H9 (cell line): Measurements from ENCODE around the gene TPBGL. TPM values are rescaled to one million over a fixed set of nuclear protein-coding genes. Genes with fewer than 3 reads are reported as not detected.

Experiments
- DNase-seq: peaks from one replicate; pipeline ENCODE4 v3.0.0-alpha.2; 2017
- H2AFZ ChIP-seq: one replicate; pipeline ENCODE4 v1.6.1; 2013; ENCODE audit warnings: mild to moderate bottlenecking, low read length, control low read depth, moderate library complexity
- H2AK5ac ChIP-seq: 2 replicates; pipeline ENCODE4 v1.6.1; 2013; ENCODE audit warnings: low read length, control low read depth, mixed read lengths; ENCODE audit not compliant: insufficient read length
- H2BK120ac ChIP-seq: one replicate; pipeline ENCODE4 v1.6.1; 2013; ENCODE audit warnings: low read depth, mild to moderate bottlenecking, low read length, control low read depth, inconsistent platforms; ENCODE audit not compliant: poor library complexity, severe bottlenecking
- H2BK12ac ChIP-seq: 2 replicates; pipeline ENCODE4 v1.6.1; 2013; ENCODE audit warnings: low read length, control low read depth, mixed read lengths, low read depth; ENCODE audit not compliant: insufficient read length
- H2BK15ac ChIP-seq: 2 replicates; pipeline ENCODE4 v1.6.1; 2013; ENCODE audit warnings: low read depth, low read length, control low read depth
- H2BK20ac ChIP-seq: one replicate; pipeline ENCODE4 v1.6.1; 2013; ENCODE audit warnings: low read depth, mild to moderate bottlenecking, low read length, control low read depth, inconsistent platforms; ENCODE audit not compliant: poor library complexity, severe bottlenecking
- H2BK5ac ChIP-seq: 2 replicates; pipeline ENCODE4 v1.6.1; 2013; ENCODE audit warnings: low read length, control low read depth, mixed read lengths; ENCODE audit not compliant: insufficient read length
- H3K14ac ChIP-seq: 2 replicates; pipeline ENCODE4 v1.6.1; 2013; ENCODE audit warnings: low read length, control low read depth; ENCODE audit not compliant: insufficient read depth
- H3K18ac ChIP-seq: 2 replicates; pipeline ENCODE4 v1.6.1; 2013; ENCODE audit warnings: low read depth, mild to moderate bottlenecking, mixed read lengths, low read length, control low read depth; ENCODE audit not compliant: insufficient read length
- H3K23ac ChIP-seq: 2 replicates; pipeline ENCODE4 v1.6.1; 2013; ENCODE audit warnings: low read length, control low read depth, mixed read lengths, low read depth; ENCODE audit not compliant: insufficient read length
- H3K23me2 ChIP-seq: 2 replicates; pipeline ENCODE4 v1.6.1; 2013; ENCODE audit warnings: low read depth, mild to moderate bottlenecking, mixed read lengths, low read length, control low read depth; ENCODE audit not compliant: insufficient read length, poor library complexity, severe bottlenecking
- H3K27ac ChIP-seq: 2 replicates; pipeline ENCODE4 v1.5.1; 2013; ENCODE audit warnings: low read length, control low read depth, mixed read lengths, low read depth; ENCODE audit not compliant: insufficient read length
- H3K27me3 ChIP-seq: 2 replicates; pipeline ENCODE4 v1.6.1; 2013; ENCODE audit warnings: low read length, control low read depth, inconsistent platforms; ENCODE audit not compliant: insufficient read depth
- H3K4ac ChIP-seq: 2 replicates; pipeline ENCODE4 v1.6.1; 2013; ENCODE audit warnings: low read depth, mild to moderate bottlenecking, control low read depth, inconsistent platforms, low read length, moderate library complexity
- H3K4me1 ChIP-seq: 2 replicates; pipeline ENCODE4 v1.6.1; 2013; ENCODE audit warnings: low read length, control low read depth, inconsistent platforms; ENCODE audit not compliant: insufficient read depth
- H3K4me2 ChIP-seq: 2 replicates; pipeline ENCODE4 v1.6.1; 2013; ENCODE audit warnings: low read length, control low read depth, mixed read lengths; ENCODE audit not compliant: insufficient read length, insufficient read depth
- H3K56ac ChIP-seq: 2 replicates; pipeline ENCODE4 v1.6.1; 2013; ENCODE audit warnings: low read depth, mild to moderate bottlenecking, mixed read lengths, low read length, control low read depth; ENCODE audit not compliant: insufficient read length
- H3K79me1 ChIP-seq: 2 replicates; pipeline ENCODE4 v1.6.1; 2013; ENCODE audit warnings: low read depth, mild to moderate bottlenecking, moderate library complexity, low read length, control low read depth, inconsistent platforms; ENCODE audit not compliant: insufficient read depth, poor library complexity, severe bottlenecking
- H3K79me2 ChIP-seq: 2 replicates; pipeline ENCODE4 v1.6.1; 2013; ENCODE audit warnings: low read length, control low read depth, inconsistent platforms; ENCODE audit not compliant: insufficient read depth
- H3K9ac ChIP-seq: 2 replicates; pipeline ENCODE4 v1.6.1; 2013; ENCODE audit warnings: low read length, control low read depth, mixed read lengths; ENCODE audit not compliant: insufficient read length; ENCODE audit errors: extremely low read depth
- H3K9me3 ChIP-seq: one replicate; pipeline ENCODE4 v1.6.1; 2013; ENCODE audit warnings: low read depth, low read length, inconsistent platforms; ENCODE audit not compliant: control insufficient read depth
- H3T11ph ChIP-seq: one replicate; pipeline ENCODE4 v1.6.1; 2013; ENCODE audit warnings: mild to moderate bottlenecking, low read length, control low read depth, inconsistent platforms
- H4K20me1 ChIP-seq: one replicate; pipeline ENCODE4 v1.6.1; 2013; ENCODE audit not compliant: control insufficient read depth, insufficient read length, insufficient read depth
- H4K5ac ChIP-seq: 2 replicates; pipeline ENCODE4 v1.6.1; 2013; ENCODE audit warnings: low read depth, mild to moderate bottlenecking, mixed read lengths, low read length, control low read depth; ENCODE audit not compliant: insufficient read length
- H4K8ac ChIP-seq: replicated peaks from 2 replicates; pipeline ENCODE4 v1.6.1; 2013; ENCODE audit warnings: low read length, control low read depth, mixed read lengths, low read depth; ENCODE audit not compliant: insufficient read length
- H4K91ac ChIP-seq: 2 replicates; pipeline ENCODE4 v1.6.1; 2013; ENCODE audit warnings: low read depth, mild to moderate bottlenecking, moderate library complexity, mixed read lengths, low read length, control low read depth; ENCODE audit not compliant: insufficient read length
- H3K27ac Mint-ChIP-seq, 3 experiments: 2 replicates in 2 of 3; 3 replicates in 1 of 3; pipeline ENCODE4 v1.8.0; 2020 to 2021; ENCODE audit warnings: mixed read lengths in 3 of 3, mild to moderate bottlenecking in 1 of 3, moderate library complexity in 1 of 3
- H3K27me3 Mint-ChIP-seq: 2 replicates; pipeline ENCODE4 v1.8.0; 2021; ENCODE audit warnings: low read depth, mild to moderate bottlenecking, moderate library complexity, mixed read lengths
- H3K36me3 Mint-ChIP-seq, 3 experiments: 2 replicates in 2 of 3; 3 replicates in 1 of 3; pipeline ENCODE4 v1.8.0; 2020 to 2021; ENCODE audit warnings: low read depth in 3 of 3, mixed read lengths in 3 of 3; ENCODE audit not compliant: insufficient read depth in 1 of 3
- H3K4me1 Mint-ChIP-seq, 2 experiments: 2 replicates each; pipeline ENCODE4 v1.8.0; 2020; ENCODE audit warnings: mixed read lengths in 2 of 2
- H3K4me3 Mint-ChIP-seq, 2 experiments: 2 replicates in 1 of 2; 3 replicates in 1 of 2; pipeline ENCODE4 v1.8.0; 2020 to 2021; ENCODE audit warnings: mild to moderate bottlenecking in 2 of 2, mixed read lengths in 2 of 2, moderate library complexity in 1 of 2
- H3K9me3 Mint-ChIP-seq, 2 experiments: 2 replicates in 1 of 2; 3 replicates in 1 of 2; pipeline ENCODE4 v1.8.0; 2020; ENCODE audit warnings: mild to moderate bottlenecking in 2 of 2, mixed read lengths in 2 of 2, moderate library complexity in 1 of 2
- CTCF ChIP-seq: fragments of 200-600 bp; sonication (generic); conservative IDR thresholded peaks from 3 replicates; pipeline ENCODE4 v1.8.0; 2021; ENCODE audit warnings: antibody characterized with exemption, mild to moderate bottlenecking
- WGBS: extraction: QIAGEN DNeasy Blood & Tissue Kit; methylation state at CpG from one replicate; pipeline ENCODE4 v1.1.7; 2013; ENCODE audit warnings: missing lambda C conversion rate, low lambda C conversion rate, mixed read lengths; ENCODE audit not compliant: insufficient read length; ENCODE audit errors: extremely low coverage; 5-methylcytosine and 5-hydroxymethylcytosine counted together
- total RNA-seq: library from RNA; stranded (reverse); gene quantifications from 2 replicates; pipeline ENCODE4 v1.2.1, GENCODE V29; 2021

The TPBGL gene
- total RNA-seq, 1 experiment from 2014 or later = 0.61 TPM

DNA sequence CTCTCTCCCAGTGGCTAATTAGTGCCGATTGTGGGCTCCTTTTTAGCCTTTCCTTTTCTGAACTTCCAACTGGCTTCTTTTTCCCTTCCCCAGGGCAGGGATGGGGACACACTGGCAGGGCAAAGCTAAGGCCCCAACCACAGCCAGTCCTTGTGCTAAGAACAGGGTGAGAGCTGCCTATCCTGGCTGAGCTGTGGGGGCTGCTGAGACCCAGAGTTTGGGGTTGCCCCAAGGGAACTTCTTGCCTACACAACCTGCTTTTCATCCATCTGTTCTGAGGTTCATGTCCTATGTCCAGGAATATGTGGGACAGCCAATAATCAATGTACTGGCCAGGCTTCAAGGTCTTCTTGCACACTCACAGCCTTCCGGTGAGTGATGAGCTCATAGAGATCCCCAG, 10.0 kb upstream of the TPBGL start:
- Histone ChIP-seq H3K79me1 (no peaks in the 10 kb centered on the region), H3K27ac (no peak overlapping the region), H3K9me3 (no peaks in the 10 kb centered on the region), H2AFZ (no peak overlapping the region), H3K27me3 (no peaks in the 10 kb centered on the region; the same call in 1 of the 2 replicates), H3K18ac (no peak overlapping the region), H2BK20ac (no peak overlapping the region), H3K14ac (no peak overlapping the region), H3K56ac (no peak overlapping the region), H2AK5ac (no peak overlapping the region), H2BK12ac (no peak overlapping the region), H3K23me2 (no peaks in the 10 kb centered on the region), H2BK120ac (no peak overlapping the region), H4K8ac (no peak overlapping the region), H3K4me1 (no peaks in the 10 kb centered on the region), H4K20me1 (no peaks in the 10 kb centered on the region), H3K23ac (no peak overlapping the region), H4K91ac (no peak overlapping the region), H3K79me2 (0 out of 2 replicates have a peak, but pooled peaks cover 2% of the 10 kb centered on the region), H3T11ph (no peak overlapping the region), H2BK5ac (no peak overlapping the region), H4K5ac (no peak overlapping the region), H3K4ac (no peak overlapping the region), H3K9ac (no peak overlapping the region), H2BK15ac (no peak overlapping the region), H3K4me2 (no peak overlapping the region)
- DNase-seq = no peak
- WGBS = no CpG with 5 or more reads among the region's 2 CpGs
- TF ChIP-seq CTCF = no peak
- Mint-ChIP-seq H3K36me3 (no peaks in the 10 kb centered on the region), H3K27ac (no peak overlapping the region), H3K4me1 (peaks cover 9 to 10% of the 10 kb centered on the region in 2 experiments), H3K27me3 (peaks cover 9% of the 10 kb centered on the region), H3K4me3 (no peak overlapping the region), H3K9me3 (no peaks in the 10 kb centered on the region)
